ENCODE results near the gene CACNA2D3.

- TF ChIP-seq, protein P1, sequence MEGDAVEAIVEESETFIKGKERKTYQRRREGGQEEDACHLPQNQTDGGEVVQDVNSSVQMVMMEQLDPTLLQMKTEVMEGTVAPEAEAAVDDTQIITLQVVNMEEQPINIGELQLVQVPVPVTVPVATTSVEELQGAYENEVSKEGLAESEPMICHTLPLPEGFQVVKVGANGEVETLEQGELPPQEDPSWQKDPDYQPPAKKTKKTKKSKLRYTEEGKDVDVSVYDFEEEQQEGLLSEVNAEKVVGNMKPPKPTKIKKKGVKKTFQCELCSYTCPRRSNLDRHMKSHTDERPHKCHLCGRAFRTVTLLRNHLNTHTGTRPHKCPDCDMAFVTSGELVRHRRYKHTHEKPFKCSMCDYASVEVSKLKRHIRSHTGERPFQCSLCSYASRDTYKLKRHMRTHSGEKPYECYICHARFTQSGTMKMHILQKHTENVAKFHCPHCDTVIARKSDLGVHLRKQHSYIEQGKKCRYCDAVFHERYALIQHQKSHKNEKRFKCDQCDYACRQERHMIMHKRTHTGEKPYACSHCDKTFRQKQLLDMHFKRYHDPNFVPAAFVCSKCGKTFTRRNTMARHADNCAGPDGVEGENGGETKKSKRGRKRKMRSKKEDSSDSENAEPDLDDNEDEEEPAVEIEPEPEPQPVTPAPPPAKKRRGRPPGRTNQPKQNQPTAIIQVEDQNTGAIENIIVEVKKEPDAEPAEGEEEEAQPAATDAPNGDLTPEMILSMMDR (IDR thresholded peaks at IDR 0.05): no peak
- TF ChIP-seq POLR2A (IDR thresholded peaks at IDR 0.05): no peak
Observed at GRCh38 chr3:54139630-54140029, 17.3 kb downstream of the CACNA2D3 start.
